Measurements from ENCODE around the gene LRRC57. TPM values are rescaled to one million over a fixed set of nuclear protein-coding genes. Genes with fewer than 3 reads are reported as not detected.
A peak's percentile ranks its signal among the peaks of the same experiment; 100 is the strongest.

Gene LRRC57
- total RNA-seq, 1 experiment from 2014 or later, result 18.7 TPM

DNA sequence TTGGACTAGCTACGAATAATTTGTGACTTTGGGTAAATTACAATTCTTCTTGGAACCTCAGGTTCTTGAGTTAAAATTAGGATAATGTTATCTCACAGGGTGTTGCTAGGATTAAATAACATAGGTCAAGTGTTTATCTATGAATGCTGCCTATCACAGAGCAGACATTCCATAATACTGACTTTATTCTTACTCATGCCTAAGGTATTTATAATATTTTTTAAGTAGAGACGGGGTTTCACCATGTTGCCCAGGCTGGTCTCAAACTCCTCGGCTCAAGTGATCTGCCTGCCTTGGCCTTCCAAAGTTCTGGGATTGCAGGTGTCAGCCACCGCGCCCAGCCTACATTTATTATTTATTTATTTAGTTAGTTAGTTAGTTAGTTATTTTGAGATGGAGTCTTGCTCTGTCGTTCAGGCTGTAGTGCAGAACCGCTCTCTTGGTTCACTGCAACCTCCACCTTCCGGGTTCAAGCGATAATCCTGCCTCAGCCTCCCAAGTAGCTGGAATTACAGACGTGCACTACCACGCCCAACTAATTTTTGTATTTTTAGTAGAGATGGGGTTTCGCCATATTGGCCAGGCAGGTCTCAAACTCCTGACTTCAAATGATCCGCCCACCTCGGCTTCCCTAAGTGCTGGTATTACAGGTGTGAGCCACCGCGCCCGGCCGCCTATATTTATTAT lies 56.9 kb downstream of the LRRC57 start:
- peak overlapping the region; percentile 99 for H2BK120ac ChIP-seq (ENCODE audit: low read depth, low read length, poor library complexity, severe bottlenecking)
- Mint-ChIP-seq H3K4me3 (peak overlapping the region; percentile 95 to 98), H3K27me3 (ENCODE audit: low read depth) (no peaks in the 10 kb centered on the region), H3K4me1 (peaks cover 15 to 20% of the 10 kb centered on the region in 2 experiments), H3K27ac (peak overlapping the region; percentile 98 to 99 (median 99)), H3K9me3 (no peaks in the 10 kb centered on the region; a peak in 1 of 5 replicates), H3K36me3 (ENCODE audit: insufficient read depth in 1 of 3, low read depth in 3 of 3) (peaks cover 0 to 2% (median 0%) of the 10 kb centered on the region in 3 experiments; a peak in 2 of 7 replicates)
- H3K4me1 ChIP-seq (ENCODE audit: insufficient read depth, low read length), result 0 out of 2 replicates have a peak, but pooled peaks cover 3% of the 10 kb centered on the region
- TF ChIP-seq, protein P1, sequence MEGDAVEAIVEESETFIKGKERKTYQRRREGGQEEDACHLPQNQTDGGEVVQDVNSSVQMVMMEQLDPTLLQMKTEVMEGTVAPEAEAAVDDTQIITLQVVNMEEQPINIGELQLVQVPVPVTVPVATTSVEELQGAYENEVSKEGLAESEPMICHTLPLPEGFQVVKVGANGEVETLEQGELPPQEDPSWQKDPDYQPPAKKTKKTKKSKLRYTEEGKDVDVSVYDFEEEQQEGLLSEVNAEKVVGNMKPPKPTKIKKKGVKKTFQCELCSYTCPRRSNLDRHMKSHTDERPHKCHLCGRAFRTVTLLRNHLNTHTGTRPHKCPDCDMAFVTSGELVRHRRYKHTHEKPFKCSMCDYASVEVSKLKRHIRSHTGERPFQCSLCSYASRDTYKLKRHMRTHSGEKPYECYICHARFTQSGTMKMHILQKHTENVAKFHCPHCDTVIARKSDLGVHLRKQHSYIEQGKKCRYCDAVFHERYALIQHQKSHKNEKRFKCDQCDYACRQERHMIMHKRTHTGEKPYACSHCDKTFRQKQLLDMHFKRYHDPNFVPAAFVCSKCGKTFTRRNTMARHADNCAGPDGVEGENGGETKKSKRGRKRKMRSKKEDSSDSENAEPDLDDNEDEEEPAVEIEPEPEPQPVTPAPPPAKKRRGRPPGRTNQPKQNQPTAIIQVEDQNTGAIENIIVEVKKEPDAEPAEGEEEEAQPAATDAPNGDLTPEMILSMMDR (conservative IDR thresholded peaks at IDR 0.05), result no peak
- peak overlapping the region; percentile 97; the same call in 1 of the 2 replicates for H3K14ac ChIP-seq (ENCODE audit: insufficient read depth, low read length)
- H2BK15ac ChIP-seq (ENCODE audit: low read depth, low read length), result no peak overlapping the region
- no CpG with 5 or more reads among the region's 18 CpGs for WGBS (ENCODE audit: extremely low coverage, insufficient read length, low lambda C conversion rate)
- no peak overlapping the region for H4K91ac ChIP-seq (ENCODE audit: insufficient read length, low read depth, low read length)
- DNase-seq, result no peak
- H3K18ac ChIP-seq (ENCODE audit: insufficient read length, low read depth, low read length), result peak overlapping the region; percentile 30
- no peaks in the 10 kb centered on the region for H3K9me3 ChIP-seq (ENCODE audit: control insufficient read depth, low read depth, low read length)
- H3K79me2 ChIP-seq (ENCODE audit: insufficient read depth, low read length), result peaks cover 6% of the 10 kb centered on the region; the same call in 1 of the 2 replicates
- peaks cover 15% of the 10 kb centered on the region for H3K23me2 ChIP-seq (ENCODE audit: insufficient read length, low read depth, low read length, poor library complexity, severe bottlenecking)
- peak overlapping the region; percentile 95 for H3K9ac ChIP-seq (ENCODE audit: extremely low read depth, insufficient read length, low read length)
- H3K79me1 ChIP-seq (ENCODE audit: insufficient read depth, low read depth, low read length, poor library complexity, severe bottlenecking), result peaks cover 7% of the 10 kb centered on the region
- no peak overlapping the region for H2BK12ac ChIP-seq (ENCODE audit: insufficient read length, low read depth, low read length)
- no peak overlapping the region for H4K8ac ChIP-seq (replicated peaks; ENCODE audit: insufficient read length, low read depth, low read length)
- no peak overlapping the region for H3K56ac ChIP-seq (ENCODE audit: insufficient read length, low read depth, low read length)
- no peaks in the 10 kb centered on the region for H3K27me3 ChIP-seq (ENCODE audit: insufficient read depth, low read length)
- H2AFZ ChIP-seq (ENCODE audit: low read length), result no peak overlapping the region
- no peak overlapping the region for H3T11ph ChIP-seq (ENCODE audit: low read length)
- no peak overlapping the region for H2AK5ac ChIP-seq (ENCODE audit: insufficient read length, low read length)
- H3K4ac ChIP-seq (ENCODE audit: low read depth, low read length), result no peak overlapping the region; the same call in 1 of the 2 replicates
- peak overlapping the region; percentile 91 for H3K4me2 ChIP-seq (ENCODE audit: insufficient read depth, insufficient read length, low read length)
- peak overlapping the region; percentile 96 for H4K5ac ChIP-seq (ENCODE audit: insufficient read length, low read depth, low read length)
- no peak overlapping the region for H2BK5ac ChIP-seq (ENCODE audit: insufficient read length, low read length)
- no peak overlapping the region for H2BK20ac ChIP-seq (ENCODE audit: low read depth, low read length, poor library complexity, severe bottlenecking)
- peak overlapping the region; percentile 72 for H3K27ac ChIP-seq (ENCODE audit: insufficient read length, low read depth, low read length)
- H3K23ac ChIP-seq (ENCODE audit: insufficient read length, low read depth, low read length), result no peak overlapping the region
- H4K20me1 ChIP-seq (ENCODE audit: control insufficient read depth, insufficient read depth, insufficient read length), result no peaks in the 10 kb centered on the region

Measured in H9 (cell line).